GM23338 (cell line): ENCODE results near the gene MAGI1. TPM values are rescaled to one million over a fixed set of nuclear protein-coding genes. Genes with fewer than 3 reads are reported as not detected.
A peak's percentile ranks its signal among the peaks of the same experiment; 100 is the strongest.

ENCODE experiments used
- ATAC-seq: fragments of 200-7000 bp; cut with Tn5 transposase; 3 replicates; pipeline ENCODE4 v1.9.1; 2020
- DNase-seq: peaks from one replicate; pipeline ENCODE4 v3.0.0-alpha.2; 2015; ENCODE audit warnings: low spot score
- H2AFZ ChIP-seq: fragments of 200-600 bp; sonication (generic); 2 replicates; pipeline ENCODE4 v1.8.0; 2016; ENCODE audit warnings: antibody characterized with exemption, mild to moderate bottlenecking, moderate library complexity
- H3F3A ChIP-seq: fragments of 200-600 bp; sonication (generic); replicated peaks from 2 replicates; pipeline ENCODE4 v1.8.0; 2017; ENCODE audit warnings: antibody characterized with exemption, mixed run types, low read depth
- H3K27ac ChIP-seq: fragments of 200-600 bp; sonication (generic); 2 replicates; pipeline ENCODE4 v1.6.1; 2016; ENCODE audit warnings: low read depth
- H3K27me3 ChIP-seq: fragments of 200-600 bp; sonication (generic); 2 replicates; pipeline ENCODE4 v1.8.0; 2016; ENCODE audit warnings: mild to moderate bottlenecking, mixed run types, moderate library complexity; ENCODE audit not compliant: insufficient read depth
- H3K36me3 ChIP-seq: fragments of 200-600 bp; sonication (generic); 2 replicates; pipeline ENCODE4 v1.8.0; 2016; ENCODE audit warnings: mild to moderate bottlenecking; ENCODE audit not compliant: insufficient read depth
- H3K4me1 ChIP-seq: fragments of 200-600 bp; sonication (generic); 2 replicates; pipeline ENCODE4 v1.8.0; 2016; ENCODE audit warnings: mild to moderate bottlenecking, moderate library complexity; ENCODE audit not compliant: insufficient read depth
- H3K4me2 ChIP-seq: fragments of 200-600 bp; sonication (generic); 2 replicates; pipeline ENCODE4 v1.7.1; 2017; ENCODE audit warnings: mixed run types
- H3K4me3 ChIP-seq: fragments of 200-600 bp; sonication (generic); 2 replicates; pipeline ENCODE4 v1.6.1; 2016; ENCODE audit warnings: mixed run types
- H3K79me2 ChIP-seq: fragments of 200-600 bp; sonication (generic); replicated peaks from 2 replicates; pipeline ENCODE4 v1.8.0; 2017; ENCODE audit warnings: mild to moderate bottlenecking; ENCODE audit not compliant: insufficient read depth
- H3K9me2 ChIP-seq: fragments of 200-600 bp; sonication (generic); 2 replicates; pipeline ENCODE4 v1.8.0; 2017; ENCODE audit not compliant: insufficient read depth
- H4K20me1 ChIP-seq: fragments of 200-600 bp; sonication (generic); replicated peaks from 2 replicates; pipeline ENCODE4 v1.8.0; 2017; ENCODE audit warnings: mild to moderate bottlenecking; ENCODE audit not compliant: insufficient read depth
- H3K27ac Mint-ChIP-seq: 2 replicates; pipeline ENCODE4 v1.8.0; 2020; ENCODE audit warnings: inconsistent platforms, mild to moderate bottlenecking, moderate library complexity, mixed read lengths
- H3K27me3 Mint-ChIP-seq: 3 replicates; pipeline ENCODE4 v1.8.0; 2022; ENCODE audit warnings: low read depth, mild to moderate bottlenecking, moderate library complexity, mixed read lengths, inconsistent platforms; ENCODE audit not compliant: insufficient read depth, poor library complexity
- H3K36me3 Mint-ChIP-seq: 3 replicates; pipeline ENCODE4 v1.8.0; 2021; ENCODE audit warnings: low read depth, mild to moderate bottlenecking, inconsistent platforms, moderate library complexity, mixed read lengths
- H3K4me1 Mint-ChIP-seq: 3 replicates; pipeline ENCODE4 v1.8.0; 2020; ENCODE audit warnings: mild to moderate bottlenecking, inconsistent platforms, mixed read lengths
- H3K4me3 Mint-ChIP-seq: 3 replicates; pipeline ENCODE4 v1.8.0; 2021; ENCODE audit warnings: moderate library complexity, mild to moderate bottlenecking, inconsistent platforms, mixed read lengths
- H3K9me3 Mint-ChIP-seq: 3 replicates; pipeline ENCODE4 v1.8.0; 2020; ENCODE audit warnings: moderate library complexity, mild to moderate bottlenecking, inconsistent platforms, mixed read lengths
- EZH2phosphoT487 ChIP-seq: fragments of 200-600 bp; sonication (generic); IDR thresholded peaks from one replicate; pipeline ENCODE4 v1.8.1; 2018; ENCODE audit warnings: antibody characterized with exemption; ENCODE audit not compliant: unreplicated experiment
- POLR2AphosphoS5 ChIP-seq: IDR thresholded peaks from 2 replicates; pipeline ENCODE4 v1.6.1; 2016; ENCODE audit warnings: antibody characterized with exemption, low read depth
- STAT1 ChIP-seq: IDR thresholded peaks from one replicate; pipeline ENCODE4 v1.6.1; 2016; ENCODE audit warnings: antibody characterized with exemption; ENCODE audit not compliant: unreplicated experiment
- ZNF114 ChIP-seq: fragments of 250-450 bp; sonication (Bioruptor Pico); IDR thresholded peaks from 2 replicates; pipeline ENCODE4 v1.5.0; 2020; ENCODE audit warnings: mild to moderate bottlenecking, moderate library complexity
- polyA plus RNA-seq: library from polyadenylated mRNA; unstranded; fragments of >200 nt; fragmentation: Nextera tagmentation; extraction: Ambion mirVana; gene quantifications from 2 replicates; pipeline ENCODE4 v1.2.1, GENCODE V29; 2016
- total RNA-seq: library from RNA; depleted of rRNA; stranded (reverse); fragments of >200 nt; shearing (Covaris generic); gene quantifications from 2 replicates; pipeline ENCODE4 v1.2.3, GENCODE V29; 2014
- TF ChIP-seq, protein P1 (sequence below): IDR thresholded peaks from 2 replicates; pipeline ENCODE4 v1.6.1; 2016; ENCODE audit warnings: antibody characterized with exemption
- TF ChIP-seq, protein P2 (sequence below): fragments of 250-450 bp; sonication (Bioruptor Pico); IDR thresholded peaks from 2 replicates; pipeline ENCODE4 v1.5.0; 2020; ENCODE audit warnings: mild to moderate bottlenecking, moderate library complexity
- TF ChIP-seq, protein P3 (sequence below): IDR thresholded peaks from one replicate; pipeline ENCODE4 v1.6.1; 2018; ENCODE audit warnings: antibody characterized with exemption; ENCODE audit not compliant: unreplicated experiment

MAGI1 gene
- total and polyA plus RNA-seq, 2 experiments from 2014 or later = 27.4 to 71.2 TPM

DNA sequence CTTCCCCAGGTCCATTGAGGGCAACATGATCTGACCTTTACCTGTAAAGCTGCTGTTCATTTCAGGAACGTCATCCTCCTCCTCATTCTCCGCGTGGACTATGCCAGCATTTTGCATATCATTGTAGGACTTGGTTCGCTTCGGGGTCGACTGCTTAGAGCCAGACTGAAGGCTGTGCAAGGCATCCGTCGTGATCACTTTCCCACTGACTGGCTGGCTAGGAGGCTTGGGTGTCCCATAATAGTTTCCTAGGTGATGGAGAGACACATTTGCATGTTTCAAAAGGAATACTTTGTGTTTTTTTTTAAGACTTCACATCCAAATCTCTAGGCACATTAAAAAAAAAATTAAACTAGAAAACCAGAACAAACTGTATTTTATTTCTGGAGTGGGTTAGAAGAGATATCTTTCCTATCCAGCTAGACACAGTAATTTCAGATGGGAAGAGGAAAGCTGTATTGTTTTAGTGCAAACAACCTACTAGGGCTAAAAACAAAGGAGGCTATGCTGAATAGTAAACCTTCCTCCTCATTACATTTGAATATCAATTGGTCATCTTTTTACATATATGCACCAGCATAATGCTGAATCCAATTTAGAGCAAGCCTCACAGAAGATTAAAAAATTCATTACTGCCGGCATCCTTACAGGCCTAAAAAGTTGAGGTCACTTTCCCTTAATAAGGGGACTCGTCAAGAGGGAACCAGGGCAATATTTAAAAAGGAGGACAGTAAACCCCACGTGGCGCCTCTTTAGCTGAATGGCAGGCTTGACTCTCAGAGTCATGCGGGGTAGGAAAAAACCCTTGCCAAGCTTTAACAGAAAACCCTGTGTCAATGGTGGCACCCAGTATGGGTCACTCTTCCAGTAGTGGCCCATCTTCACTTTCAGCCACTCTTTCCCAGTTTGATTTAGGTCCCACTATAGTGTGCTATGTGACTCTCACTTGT lies 559.9 kb downstream of the MAGI1 start:
- H3K9me3 Mint-ChIP-seq = no peaks in the 10 kb centered on the region
- H3K4me1 Mint-ChIP-seq = peaks cover 66% of the 10 kb centered on the region
- peak overlapping the region; percentile 39 for H3K4me2 ChIP-seq
- TF ChIP-seq, protein P1, sequence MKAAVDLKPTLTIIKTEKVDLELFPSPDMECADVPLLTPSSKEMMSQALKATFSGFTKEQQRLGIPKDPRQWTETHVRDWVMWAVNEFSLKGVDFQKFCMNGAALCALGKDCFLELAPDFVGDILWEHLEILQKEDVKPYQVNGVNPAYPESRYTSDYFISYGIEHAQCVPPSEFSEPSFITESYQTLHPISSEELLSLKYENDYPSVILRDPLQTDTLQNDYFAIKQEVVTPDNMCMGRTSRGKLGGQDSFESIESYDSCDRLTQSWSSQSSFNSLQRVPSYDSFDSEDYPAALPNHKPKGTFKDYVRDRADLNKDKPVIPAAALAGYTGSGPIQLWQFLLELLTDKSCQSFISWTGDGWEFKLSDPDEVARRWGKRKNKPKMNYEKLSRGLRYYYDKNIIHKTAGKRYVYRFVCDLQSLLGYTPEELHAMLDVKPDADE = no peak
- TF ChIP-seq, protein P2, sequence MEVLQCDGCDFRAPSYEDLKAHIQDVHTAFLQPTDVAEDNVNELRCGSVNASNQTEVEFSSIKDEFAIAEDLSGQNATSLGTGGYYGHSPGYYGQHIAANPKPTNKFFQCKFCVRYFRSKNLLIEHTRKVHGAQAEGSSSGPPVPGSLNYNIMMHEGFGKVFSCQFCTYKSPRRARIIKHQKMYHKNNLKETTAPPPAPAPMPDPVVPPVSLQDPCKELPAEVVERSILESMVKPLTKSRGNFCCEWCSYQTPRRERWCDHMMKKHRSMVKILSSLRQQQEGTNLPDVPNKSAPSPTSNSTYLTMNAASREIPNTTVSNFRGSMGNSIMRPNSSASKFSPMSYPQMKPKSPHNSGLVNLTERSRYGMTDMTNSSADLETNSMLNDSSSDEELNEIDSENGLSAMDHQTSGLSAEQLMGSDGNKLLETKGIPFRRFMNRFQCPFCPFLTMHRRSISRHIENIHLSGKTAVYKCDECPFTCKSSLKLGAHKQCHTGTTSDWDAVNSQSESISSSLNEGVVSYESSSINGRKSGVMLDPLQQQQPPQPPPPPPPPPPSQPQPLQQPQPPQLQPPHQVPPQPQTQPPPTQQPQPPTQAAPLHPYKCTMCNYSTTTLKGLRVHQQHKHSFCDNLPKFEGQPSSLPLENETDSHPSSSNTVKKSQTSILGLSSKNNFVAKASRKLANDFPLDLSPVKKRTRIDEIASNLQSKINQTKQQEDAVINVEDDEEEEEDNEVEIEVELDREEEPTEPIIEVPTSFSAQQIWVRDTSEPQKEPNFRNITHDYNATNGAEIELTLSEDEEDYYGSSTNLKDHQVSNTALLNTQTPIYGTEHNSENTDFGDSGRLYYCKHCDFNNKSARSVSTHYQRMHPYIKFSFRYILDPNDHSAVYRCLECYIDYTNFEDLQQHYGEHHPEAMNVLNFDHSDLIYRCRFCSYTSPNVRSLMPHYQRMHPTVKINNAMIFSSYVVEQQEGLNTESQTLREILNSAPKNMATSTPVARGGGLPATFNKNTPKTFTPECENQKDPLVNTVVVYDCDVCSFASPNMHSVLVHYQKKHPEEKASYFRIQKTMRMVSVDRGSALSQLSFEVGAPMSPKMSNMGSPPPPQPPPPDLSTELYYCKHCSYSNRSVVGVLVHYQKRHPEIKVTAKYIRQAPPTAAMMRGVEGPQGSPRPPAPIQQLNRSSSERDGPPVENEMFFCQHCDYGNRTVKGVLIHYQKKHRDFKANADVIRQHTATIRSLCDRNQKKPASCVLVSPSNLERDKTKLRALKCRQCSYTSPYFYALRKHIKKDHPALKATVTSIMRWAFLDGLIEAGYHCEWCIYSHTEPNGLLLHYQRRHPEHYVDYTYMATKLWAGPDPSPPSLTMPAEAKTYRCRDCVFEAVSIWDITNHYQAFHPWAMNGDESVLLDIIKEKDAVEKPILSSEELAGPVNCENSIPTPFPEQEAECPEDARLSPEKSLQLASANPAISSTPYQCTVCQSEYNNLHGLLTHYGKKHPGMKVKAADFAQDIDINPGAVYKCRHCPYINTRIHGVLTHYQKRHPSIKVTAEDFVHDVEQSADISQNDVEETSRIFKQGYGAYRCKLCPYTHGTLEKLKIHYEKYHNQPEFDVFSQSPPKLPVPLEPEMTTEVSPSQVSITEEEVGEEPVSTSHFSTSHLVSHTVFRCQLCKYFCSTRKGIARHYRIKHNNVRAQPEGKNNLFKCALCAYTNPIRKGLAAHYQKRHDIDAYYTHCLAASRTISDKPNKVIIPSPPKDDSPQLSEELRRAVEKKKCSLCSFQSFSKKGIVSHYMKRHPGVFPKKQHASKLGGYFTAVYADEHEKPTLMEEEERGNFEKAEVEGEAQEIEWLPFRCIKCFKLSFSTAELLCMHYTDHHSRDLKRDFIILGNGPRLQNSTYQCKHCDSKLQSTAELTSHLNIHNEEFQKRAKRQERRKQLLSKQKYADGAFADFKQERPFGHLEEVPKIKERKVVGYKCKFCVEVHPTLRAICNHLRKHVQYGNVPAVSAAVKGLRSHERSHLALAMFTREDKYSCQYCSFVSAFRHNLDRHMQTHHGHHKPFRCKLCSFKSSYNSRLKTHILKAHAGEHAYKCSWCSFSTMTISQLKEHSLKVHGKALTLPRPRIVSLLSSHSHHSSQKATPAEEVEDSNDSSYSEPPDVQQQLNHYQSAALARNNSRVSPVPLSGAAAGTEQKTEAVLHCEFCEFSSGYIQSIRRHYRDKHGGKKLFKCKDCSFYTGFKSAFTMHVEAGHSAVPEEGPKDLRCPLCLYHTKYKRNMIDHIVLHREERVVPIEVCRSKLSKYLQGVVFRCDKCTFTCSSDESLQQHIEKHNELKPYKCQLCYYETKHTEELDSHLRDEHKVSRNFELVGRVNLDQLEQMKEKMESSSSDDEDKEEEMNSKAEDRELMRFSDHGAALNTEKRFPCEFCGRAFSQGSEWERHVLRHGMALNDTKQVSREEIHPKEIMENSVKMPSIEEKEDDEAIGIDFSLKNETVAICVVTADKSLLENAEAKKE (CRISPR knock-in tag) = no peak
- no peak for TF ChIP-seq POLR2AphosphoS5
- TF ChIP-seq EZH2phosphoT487 = no peak
- no peak for TF ChIP-seq ZNF114
- no peak for TF ChIP-seq STAT1
- TF ChIP-seq, protein P3, sequence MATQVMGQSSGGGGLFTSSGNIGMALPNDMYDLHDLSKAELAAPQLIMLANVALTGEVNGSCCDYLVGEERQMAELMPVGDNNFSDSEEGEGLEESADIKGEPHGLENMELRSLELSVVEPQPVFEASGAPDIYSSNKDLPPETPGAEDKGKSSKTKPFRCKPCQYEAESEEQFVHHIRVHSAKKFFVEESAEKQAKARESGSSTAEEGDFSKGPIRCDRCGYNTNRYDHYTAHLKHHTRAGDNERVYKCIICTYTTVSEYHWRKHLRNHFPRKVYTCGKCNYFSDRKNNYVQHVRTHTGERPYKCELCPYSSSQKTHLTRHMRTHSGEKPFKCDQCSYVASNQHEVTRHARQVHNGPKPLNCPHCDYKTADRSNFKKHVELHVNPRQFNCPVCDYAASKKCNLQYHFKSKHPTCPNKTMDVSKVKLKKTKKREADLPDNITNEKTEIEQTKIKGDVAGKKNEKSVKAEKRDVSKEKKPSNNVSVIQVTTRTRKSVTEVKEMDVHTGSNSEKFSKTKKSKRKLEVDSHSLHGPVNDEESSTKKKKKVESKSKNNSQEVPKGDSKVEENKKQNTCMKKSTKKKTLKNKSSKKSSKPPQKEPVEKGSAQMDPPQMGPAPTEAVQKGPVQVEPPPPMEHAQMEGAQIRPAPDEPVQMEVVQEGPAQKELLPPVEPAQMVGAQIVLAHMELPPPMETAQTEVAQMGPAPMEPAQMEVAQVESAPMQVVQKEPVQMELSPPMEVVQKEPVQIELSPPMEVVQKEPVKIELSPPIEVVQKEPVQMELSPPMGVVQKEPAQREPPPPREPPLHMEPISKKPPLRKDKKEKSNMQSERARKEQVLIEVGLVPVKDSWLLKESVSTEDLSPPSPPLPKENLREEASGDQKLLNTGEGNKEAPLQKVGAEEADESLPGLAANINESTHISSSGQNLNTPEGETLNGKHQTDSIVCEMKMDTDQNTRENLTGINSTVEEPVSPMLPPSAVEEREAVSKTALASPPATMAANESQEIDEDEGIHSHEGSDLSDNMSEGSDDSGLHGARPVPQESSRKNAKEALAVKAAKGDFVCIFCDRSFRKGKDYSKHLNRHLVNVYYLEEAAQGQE = no peak
- no peak overlapping the region for H2AFZ ChIP-seq
- peaks cover 15% of the 10 kb centered on the region; the same call in 2 of the 3 replicates for H3K36me3 Mint-ChIP-seq
- H3K27ac Mint-ChIP-seq = peak overlapping the region; percentile 71
- H3K27me3 Mint-ChIP-seq = no peaks in the 10 kb centered on the region
- peak overlapping the region; percentile 51 for H3K4me3 Mint-ChIP-seq
- H3K4me3 ChIP-seq = peak overlapping the region; percentile 2
- peak overlapping the region; percentile 20; the same call in 1 of the 2 replicates for H3K27ac ChIP-seq
- no peaks in the 10 kb centered on the region for H3K36me3 ChIP-seq
- peak; percentile 55 for DNase-seq
- H3K79me2 ChIP-seq = peaks cover 32% of the 10 kb centered on the region
- no peaks in the 10 kb centered on the region for H3F3A ChIP-seq
- peak; percentile 66 for ATAC-seq
- H3K27me3 ChIP-seq = no peaks in the 10 kb centered on the region
- H4K20me1 ChIP-seq = no peaks in the 10 kb centered on the region
- no peaks in the 10 kb centered on the region for H3K9me2 ChIP-seq
- peaks cover 55% of the 10 kb centered on the region for H3K4me1 ChIP-seq
